Measurements from ENCODE around the gene ADIPOR2.

ADIPOR2 gene, protein sequence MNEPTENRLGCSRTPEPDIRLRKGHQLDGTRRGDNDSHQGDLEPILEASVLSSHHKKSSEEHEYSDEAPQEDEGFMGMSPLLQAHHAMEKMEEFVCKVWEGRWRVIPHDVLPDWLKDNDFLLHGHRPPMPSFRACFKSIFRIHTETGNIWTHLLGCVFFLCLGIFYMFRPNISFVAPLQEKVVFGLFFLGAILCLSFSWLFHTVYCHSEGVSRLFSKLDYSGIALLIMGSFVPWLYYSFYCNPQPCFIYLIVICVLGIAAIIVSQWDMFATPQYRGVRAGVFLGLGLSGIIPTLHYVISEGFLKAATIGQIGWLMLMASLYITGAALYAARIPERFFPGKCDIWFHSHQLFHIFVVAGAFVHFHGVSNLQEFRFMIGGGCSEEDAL

GRCh38 chr12:1690578-1691122 lies at the start of gene ADIPOR2:
ADIPOR2 (plus strand) TSS chr12:1691070; CDS start chr12:1754344, 63,274 bp downstream.
- DNase-seq, result peak; percentile 69

DNA sequence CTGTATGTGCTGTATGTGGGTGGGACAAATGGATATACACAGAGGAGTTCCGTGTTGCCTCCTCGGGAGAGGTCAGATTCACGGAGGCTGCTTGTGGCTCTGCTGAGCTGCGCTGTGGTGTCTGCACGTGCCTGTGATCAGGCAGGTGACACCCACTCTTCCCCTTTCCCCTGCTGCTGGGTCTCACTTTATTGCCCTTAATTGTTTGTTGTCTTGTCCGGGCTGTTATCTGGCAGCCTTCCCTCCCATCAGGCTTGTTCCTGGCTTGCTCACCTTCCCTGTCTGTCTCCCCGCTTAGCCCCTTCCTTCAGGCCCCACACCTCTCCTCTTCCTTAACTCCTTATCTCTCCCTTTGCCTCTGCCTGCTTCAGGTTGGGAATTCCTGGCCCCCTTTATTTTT lies 48.4 kb upstream of the ADIPOR2 start:
- no peak for DNase-seq

- DNase-seq, result no peak
Observed at GRCh38 chr12:1643043-1643442, 47.8 kb upstream of the ADIPOR2 start.

DNA sequence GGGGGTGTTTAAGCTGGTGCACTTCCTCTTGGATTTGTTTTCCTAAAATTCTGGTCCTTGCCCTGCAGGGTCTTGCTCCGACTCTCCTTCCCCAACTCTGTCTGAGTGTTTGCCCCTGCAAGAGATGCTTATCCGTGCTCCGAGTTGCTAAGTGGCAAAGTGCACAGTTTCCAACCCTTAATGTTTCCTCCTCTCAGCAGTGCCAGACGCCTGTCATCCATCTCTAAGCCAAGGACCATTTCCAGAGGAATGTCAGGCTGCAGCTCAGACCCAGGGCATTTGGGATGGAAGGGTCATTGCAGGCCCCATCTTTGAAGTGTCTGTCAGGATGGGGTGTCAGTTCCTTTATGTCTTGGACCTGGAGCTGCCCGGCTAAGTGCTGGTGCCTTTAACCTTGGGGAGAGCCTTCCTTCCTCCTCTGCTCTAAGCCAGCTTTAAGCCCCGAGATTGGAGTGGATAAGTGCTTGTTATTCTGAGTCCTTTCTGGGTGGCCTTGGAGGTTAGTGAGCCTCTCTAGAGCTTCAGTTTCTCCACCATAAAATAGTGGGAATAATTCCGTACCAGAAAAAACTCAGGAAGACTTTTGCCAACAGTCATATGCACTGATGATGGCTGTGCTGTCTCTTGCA lies 46.9 kb upstream of the ADIPOR2 start:
- DNase-seq, result no peak

GRCh38 chr12:1644534-1645438 lies 46.1 kb upstream of the ADIPOR2 start:
- no peak for DNase-seq

GRCh38 chr12:1645819-1646218 lies 45.1 kb upstream of the ADIPOR2 start:
- DNase-seq, result no peak

DNA sequence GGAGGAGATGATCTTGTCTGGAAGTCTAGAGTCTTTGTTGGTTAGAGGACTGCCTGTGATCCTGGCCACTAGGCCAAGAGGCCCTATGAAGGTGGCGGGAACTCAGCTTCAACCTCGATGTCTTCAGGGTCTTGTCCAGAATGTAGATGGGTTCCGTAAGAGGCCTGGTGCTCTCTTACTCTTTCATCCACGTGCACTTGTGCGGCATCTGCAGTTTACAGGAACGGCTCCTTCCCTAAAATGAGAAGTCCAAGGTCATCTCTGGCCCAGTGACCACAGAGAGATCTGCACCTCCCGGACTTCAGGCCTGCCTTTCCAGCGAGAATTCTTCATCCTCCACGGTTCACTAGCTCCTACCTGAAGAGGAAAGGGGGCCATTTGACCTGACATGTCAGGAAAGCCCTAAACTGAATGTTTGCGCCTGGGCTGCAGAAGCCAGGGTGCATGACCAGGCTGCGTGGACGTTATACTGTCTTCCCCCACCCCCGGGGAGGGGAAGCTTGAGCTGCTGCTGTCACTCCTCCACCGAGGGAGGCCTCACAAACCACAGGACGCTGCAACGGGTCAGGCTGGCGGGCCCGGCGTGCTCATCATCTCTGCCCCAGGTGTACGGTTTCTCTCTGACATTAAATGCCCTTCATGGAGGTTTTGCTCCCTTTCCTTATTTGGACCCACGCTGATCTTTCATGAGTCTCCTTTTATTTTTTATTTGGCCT lies 44.1 kb upstream of the ADIPOR2 start:
- DNase-seq, result no peak

- DNase-seq, result no peak
Observed at GRCh38 chr12:1647285-1647669, 43.6 kb upstream of the ADIPOR2 start.

DNA sequence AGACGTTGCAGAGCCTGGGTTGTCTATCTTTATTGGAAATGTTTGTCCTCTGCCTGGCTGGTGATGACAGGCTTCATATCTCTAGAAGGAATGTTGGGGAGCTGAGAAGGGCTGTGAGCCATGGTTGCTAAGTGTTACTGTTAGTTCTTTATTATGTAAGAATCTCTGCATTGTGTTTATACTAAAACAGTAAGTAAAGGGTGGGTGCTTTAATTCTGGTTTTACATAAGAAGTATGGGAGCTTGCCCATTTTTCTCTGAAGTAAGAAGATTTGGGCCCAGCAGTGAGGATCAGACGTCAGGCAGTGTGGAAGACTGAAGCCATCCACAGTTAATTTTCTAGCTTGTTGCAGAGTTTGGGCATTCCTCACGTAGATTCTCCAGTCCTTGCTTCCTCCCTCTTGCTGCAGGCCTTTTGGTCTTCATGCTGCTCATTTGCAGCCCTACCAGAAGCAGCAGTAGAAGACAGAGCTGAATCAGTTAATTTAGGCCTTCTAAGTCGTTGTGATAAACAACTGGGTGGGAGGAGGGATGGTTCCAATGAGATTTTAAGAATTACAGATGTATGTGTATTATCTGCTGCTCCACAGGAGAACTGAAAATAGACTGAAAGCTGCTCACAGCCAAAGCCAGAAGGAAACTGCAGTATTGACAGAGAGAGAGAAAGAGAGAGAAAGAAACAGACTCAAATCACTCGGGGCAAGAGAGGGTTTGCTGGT lies 40.5 kb upstream of the ADIPOR2 start:
- no peak for DNase-seq

GRCh38 chr12:1650978-1651361 lies 39.9 kb upstream of the ADIPOR2 start:
- no peak for DNase-seq

GRCh38 chr12:1651946-1652345 lies 38.9 kb upstream of the ADIPOR2 start:
- DNase-seq, result no peak

DNA sequence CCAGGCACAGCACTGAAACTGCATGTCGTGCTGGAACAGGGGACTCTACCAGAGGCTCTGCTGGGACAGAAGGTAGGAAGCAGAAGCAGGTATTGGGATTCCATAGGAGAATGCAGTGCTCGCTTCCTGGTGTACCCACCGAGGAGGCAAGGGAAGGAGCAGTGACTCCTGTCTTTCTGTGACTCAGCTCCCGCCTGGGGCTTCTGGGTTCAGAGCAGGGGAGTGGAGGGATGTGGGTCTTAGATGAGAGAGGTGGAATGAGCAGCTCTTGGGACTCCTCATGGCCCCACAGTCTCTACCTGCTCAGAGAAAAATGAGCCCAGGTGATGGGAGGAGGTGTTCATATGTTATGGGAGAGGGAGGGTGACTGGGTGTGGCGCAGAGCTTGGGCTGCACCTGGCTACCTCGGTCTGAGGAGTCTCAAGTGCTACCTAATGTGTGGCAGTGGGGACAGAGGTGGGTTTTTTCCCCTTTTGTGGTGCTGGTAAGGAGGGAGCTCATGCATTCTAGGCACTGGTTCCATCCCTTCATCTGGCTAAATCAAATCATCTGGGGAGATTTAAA lies 35.6 kb upstream of the ADIPOR2 start:
- DNase-seq, result no peak

DNA sequence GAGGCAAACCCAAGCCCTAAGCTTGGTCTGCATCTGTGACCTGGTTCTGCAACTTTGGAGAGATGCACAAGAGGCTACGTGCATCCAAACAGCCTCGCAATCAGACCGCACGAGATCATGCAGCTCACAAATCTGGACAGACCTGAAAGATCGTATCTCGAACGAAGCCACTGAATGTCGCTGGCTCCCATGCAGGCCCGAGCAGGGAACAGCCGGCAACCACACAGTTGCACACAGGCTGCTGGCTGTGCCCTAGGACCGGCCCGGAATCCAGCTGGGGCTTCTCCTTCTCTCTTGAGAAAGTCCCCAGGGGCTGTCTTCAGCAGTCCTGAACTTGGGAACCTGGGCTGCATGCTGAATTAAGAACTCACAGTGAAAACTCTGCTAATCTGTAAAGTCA lies 34.0 kb upstream of the ADIPOR2 start:
- no peak for DNase-seq

- no peak for DNase-seq
Observed at GRCh38 chr12:1657688-1658087, 33.2 kb upstream of the ADIPOR2 start.

- no peak for DNase-seq
Observed at GRCh38 chr12:1660304-1661187, 30.3 kb upstream of the ADIPOR2 start.

- DNase-seq, result no peak
Observed at GRCh38 chr12:1661553-1662335, 29.1 kb upstream of the ADIPOR2 start.

DNA sequence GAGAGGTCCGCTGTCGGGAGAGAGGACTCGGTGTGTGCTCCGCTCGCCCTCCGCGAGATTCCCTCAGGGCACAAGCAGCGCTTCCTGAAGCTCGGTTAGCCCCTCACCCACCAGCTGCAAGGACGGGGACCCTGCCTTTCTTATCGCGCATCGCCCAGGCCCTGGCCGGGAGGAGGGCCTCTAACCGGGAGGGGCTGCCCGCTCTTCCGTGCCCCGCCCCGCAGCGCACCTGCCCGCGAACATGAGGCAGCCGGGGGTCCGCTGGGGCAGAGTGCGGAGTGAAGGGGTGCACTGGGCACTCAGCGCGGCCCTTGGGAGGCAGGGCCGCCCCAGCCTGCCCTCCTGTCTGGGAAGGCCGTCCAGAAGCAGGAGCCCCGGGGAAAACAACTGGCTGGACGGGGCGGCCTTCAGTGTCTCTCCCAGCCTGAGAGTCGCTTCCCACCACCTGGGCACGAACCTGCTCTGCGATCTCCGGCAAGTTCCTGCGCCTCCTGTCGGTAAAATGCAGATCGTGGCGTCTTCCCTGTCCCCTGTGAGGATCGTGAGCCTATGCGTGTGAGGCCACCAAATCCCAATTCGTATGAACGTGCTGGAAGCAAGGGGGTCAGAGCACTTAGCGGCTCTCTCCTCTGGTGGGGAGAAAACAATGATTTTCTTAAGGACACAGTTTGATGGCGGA lies 28.0 kb upstream of the ADIPOR2 start:
- DNase-seq, result no peak

GRCh38 chr12:1663440-1664132 lies 27.3 kb upstream of the ADIPOR2 start:
- no peak for DNase-seq

Data from SHP77 treated with DMSO at 0.1 percent for 48 hours (cell line).